GM21786 (cell line): ENCODE measurements around the gene DPP6.
A peak's percentile ranks its signal among the peaks of the same experiment; 100 is the strongest.

ENCODE experiments used
- ATAC-seq: cut with Tn5 transposase; IDR thresholded peaks from one replicate; pipeline ENCODE4 v1.9.1; 2021; ENCODE audit not compliant: unreplicated experiment

Gene DPP6

GRCh38 chr7:154783281-154783909 is 731.2 kb downstream of the DPP6 start:
- no peak for ATAC-seq

DNA sequence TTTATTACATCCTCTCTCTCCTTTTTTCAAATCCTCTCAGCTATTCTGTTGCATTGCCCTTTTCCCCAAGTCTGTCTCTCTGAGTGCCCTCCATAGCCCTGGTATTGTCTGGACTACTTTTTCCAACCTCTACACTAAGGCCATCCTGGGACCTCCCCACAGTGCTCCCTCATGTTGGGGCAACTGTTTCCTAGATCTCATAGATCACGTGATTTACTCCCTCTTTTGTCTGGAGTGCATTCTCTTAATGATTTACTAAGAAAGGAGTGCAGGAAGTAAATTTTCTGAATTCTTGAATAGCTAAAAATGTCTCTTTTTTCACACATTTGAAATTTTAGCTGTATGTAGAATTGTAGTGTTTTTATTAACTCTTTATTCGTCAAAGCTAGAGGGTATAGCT is 733.7 kb downstream of the DPP6 start:
- ATAC-seq, result no peak

DNA sequence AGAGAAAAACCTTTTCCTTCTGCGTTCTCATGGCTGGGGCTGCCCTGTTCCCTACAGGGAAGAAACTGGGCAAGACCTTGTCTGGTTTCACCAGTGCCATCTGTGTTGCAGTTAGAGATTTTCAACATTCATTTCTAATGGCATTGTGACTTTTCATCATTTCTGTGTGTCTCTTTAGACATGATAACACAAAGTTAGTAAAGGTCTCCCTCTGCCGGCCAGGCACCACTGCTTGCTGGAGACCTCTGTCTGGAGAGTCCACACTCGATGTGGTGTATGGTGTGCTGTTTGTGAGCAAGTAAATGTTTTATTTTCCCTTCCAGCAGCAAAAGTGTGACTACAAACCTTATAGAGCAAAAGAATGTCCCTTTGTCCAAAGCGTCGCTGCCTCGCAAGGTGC is 737.2 kb downstream of the DPP6 start:
- ATAC-seq, result no peak

- ATAC-seq, result no peak
Measured at GRCh38 chr7:154791611-154792010, 739.4 kb downstream of the DPP6 start.

DNA sequence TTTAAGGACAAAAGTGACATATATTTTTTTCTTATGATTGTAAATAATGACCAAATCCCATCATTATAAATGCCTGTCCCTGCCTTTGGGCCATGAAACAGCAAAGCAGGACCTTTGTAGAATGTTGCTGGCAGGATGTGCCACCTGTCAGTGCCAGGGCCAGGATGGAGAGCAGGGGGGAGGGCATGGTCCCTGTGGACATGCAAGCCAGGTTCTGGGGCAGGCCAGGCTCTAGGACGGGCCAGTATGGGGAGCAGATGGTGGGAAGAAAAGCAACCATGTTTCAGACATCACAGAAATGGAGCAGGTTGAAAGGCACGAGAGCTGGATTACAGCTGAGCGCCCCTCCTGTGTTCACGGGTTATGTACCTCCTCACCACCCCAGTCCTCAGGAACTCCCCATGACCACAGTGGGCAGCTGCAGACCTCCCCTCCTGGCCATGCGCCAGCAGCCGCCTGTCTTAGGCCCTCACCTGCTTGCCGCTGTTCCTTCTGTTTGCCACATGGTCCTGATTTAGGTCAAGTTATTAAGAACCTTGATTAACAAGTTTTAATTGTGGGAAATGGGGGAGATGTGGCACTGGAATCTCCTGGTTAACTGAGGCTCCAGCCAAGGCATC is 740.3 kb downstream of the DPP6 start:
- no peak for ATAC-seq

GRCh38 chr7:154794147-154794780 is 742.1 kb downstream of the DPP6 start:
- ATAC-seq, result no peak

GRCh38 chr7:154795014-154795413 is 742.8 kb downstream of the DPP6 start:
- ATAC-seq, result no peak

GRCh38 chr7:154795437-154795836 is 743.2 kb downstream of the DPP6 start:
- no peak for ATAC-seq

GRCh38 chr7:154804449-154804848 is 752.3 kb downstream of the DPP6 start:
- no peak for ATAC-seq

DNA sequence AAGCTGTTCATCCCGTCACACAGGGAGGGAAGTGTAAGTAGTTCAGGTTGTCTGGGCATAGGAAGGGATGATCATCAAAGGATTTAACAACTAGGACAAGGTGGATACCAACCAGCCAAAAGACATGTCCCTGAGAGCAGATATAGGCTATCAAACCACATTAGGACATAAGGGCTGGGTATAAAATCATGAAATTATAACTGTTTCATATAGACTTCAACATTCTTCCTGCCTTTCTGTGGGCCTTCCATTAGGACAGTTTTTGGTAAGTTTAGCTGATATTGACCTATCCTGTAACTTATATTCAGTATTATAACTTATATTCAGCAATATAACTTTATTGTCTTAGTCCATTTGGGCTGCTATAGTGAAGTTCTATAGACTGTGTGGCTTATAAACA is 759.8 kb downstream of the DPP6 start:
- no peak for ATAC-seq

DNA sequence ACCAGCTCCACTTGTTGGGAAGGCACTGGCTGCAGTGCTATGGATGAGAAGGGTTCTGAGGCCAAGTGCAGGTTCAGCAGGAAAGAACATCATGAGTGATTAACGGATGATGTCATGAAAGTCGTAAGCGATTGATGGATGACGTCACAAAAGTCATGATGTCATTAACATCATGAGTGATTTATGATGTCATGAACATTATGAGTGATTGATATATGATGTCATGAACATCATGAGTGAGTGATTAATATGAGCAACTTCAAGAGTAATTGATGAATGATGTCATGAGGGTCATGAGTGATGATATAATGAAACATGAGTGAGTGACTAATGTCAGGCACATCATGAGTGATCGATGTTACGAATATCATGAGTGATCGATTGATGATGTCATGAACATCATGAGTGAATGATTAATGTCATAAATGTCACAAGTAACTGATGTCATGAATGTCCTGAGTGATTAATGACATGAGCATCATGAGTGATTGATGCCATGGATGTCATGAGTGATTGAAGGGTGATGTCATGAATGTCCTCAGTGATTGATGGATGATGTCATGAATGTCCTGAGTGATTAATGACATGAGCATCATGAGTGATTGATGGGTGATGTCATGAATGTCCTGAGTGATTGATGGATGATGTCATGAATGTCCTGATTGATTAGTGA is 765.2 kb downstream of the DPP6 start:
- no peak for ATAC-seq

DNA sequence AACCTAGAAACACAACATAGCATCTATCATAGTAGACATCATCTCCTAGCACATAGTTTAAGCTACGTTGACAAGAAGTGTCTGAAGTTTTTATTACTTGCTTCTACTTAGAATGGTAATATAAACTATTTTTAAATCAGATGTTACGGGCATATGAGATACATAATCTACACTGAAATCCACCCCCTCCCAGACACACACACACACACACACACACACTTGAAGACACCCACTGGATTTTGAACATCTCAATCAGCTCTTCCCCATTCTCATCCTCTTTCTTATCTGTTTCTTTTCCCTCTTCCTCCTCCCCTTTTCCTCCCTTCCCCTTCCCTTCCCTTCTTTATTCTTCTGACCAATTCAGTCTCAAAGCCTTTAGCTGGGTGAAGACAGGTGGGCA is 774.8 kb downstream of the DPP6 start:
- ATAC-seq, result no peak

GRCh38 chr7:154832557-154833138 is 780.5 kb downstream of the DPP6 start:
- peak; percentile 52 for ATAC-seq

DNA sequence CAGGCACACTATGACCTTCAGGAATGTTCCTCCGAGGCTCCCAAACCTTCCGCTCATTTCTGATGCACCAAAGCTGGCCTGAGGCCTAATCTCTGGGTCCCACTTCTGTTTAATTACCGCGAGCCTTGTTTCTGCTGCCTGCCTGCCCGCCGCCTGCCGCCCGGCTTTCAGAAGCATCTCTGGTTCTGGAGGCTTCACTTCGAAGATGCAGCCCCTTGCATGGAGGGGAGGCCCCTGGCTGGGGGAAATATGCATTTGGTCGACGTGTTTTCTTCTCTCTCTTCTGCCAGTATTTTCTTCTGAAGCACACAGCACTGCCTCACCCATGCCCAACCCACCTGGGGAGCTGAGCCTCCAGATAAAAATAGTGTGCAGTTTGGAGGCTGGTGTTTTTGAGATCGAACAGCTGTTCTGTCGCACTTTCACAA is 783.8 kb downstream of the DPP6 start:
- ATAC-seq, result no peak

DNA sequence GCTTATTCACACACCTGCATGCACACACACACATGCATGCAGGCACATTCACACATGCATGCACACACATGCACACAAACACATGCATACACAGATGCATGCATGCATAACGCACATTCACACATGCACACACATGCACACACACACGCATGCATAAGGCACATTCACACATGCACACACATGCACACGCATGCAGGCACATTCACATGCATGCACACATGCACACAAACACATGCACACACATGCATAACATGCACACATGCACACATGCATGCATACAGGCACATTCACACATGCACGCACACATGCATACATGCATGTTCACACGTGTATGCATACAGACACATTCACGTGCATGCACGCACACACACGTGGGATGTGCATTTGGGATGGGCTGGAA is 784.9 kb downstream of the DPP6 start:
- no peak for ATAC-seq

DNA sequence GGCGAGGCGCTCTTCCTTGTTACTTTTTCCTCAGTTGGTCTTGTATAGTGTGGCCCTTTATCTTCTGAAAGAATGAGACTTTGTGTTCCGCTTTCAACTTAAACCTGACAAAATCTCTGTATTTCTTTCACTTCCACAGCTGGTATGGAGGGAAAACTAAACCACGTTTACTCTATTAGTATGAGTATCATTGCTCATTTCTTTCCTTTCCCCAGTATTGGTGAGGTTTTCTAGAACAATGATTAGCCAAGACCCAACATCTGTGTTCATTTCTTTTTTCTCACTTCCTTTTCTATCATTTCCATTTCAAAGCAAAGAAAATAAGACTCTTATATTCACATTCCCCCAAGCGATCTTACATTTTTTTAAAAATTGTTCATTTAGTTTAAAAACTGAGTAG is 785.4 kb downstream of the DPP6 start:
- peak; percentile 99 for ATAC-seq

GRCh38 chr7:154840086-154840485 is 787.9 kb downstream of the DPP6 start:
- no peak for ATAC-seq

DNA sequence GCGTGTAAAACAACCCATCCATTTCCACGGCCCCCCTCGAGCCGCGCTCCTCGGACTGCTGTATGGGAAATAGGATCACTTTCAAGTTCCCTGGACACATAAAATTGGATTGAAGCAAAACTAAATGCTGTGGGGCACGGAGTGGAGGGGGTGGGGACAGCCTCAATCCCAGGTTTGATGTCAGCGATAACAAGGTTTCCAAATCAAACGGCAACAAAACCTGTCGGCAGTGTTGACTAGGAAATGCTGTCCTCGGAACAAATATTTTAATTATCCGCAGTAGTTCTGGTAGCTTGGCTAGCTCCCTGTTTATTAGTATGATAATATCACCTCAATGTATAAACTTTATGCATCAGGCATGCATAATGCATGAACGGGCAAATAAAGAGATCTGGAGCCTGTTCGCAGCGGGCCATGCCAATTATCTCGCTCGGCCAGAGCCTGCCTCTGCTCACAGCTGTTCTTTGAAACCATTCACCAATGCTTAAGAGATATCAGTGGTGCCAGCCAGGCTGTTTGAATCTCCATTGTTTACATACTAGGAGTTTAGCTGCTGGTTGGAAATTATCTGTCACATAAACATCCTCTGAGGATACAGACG is 789.6 kb downstream of the DPP6 start:
- ATAC-seq, result no peak

GRCh38 chr7:154842591-154842990 is 790.4 kb downstream of the DPP6 start:
- ATAC-seq, result no peak

DNA sequence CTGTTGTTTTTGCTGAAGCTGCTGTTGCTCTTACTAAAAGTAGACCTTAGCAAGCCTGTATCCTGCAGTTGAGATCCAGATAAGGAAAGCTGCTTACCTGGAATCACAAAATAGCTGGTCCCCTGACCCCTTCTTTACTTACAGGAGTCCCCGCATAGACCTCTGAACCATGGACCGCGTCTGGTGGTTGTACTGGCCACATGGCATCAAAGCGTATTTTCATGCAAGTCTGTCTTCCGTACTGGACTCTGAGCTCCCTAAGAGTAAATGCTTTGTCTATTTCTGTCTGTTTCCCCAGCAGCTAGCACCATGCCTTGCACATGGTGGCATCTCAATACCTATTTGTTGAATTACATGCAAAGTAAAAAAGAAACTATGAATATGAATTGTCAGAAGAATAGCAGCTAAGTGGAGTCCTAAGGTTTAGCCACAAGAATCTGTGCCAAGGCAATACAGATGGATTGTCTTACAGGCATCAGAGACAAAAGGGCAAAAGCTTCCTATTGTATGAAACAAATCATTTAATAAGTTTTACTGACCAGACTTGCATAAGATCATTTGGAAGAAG is 791.6 kb downstream of the DPP6 start:
- ATAC-seq, result no peak

- ATAC-seq, result no peak
Measured at GRCh38 chr7:154844499-154844898, 792.3 kb downstream of the DPP6 start.
